Osteoblast (primary cell): ENCODE data around the gene KLF9. TPM values are rescaled to one million over a fixed set of nuclear protein-coding genes. Genes with fewer than 3 reads are reported as not detected.

ENCODE experiments used
- DNase-seq: peaks from one replicate; pipeline ENCODE4 v3.0.0; 2011; ENCODE audit warnings: low spot score, mixed read lengths; ENCODE audit not compliant: insufficient read length; ENCODE audit errors: missing footprints
- H2AFZ ChIP-seq: 2 replicates; pipeline ENCODE4 v1.6.0; 2011; ENCODE audit warnings: mild to moderate bottlenecking, low read length
- H3K27ac ChIP-seq: 2 replicates; pipeline ENCODE4 v1.5.1; 2011; ENCODE audit warnings: mild to moderate bottlenecking, low read depth, low read length, moderate library complexity
- H3K27me3 ChIP-seq: 2 replicates; pipeline ENCODE4 v1.6.0; 2012; ENCODE audit warnings: mild to moderate bottlenecking, control low read depth, inconsistent platforms, low read length, moderate library complexity; ENCODE audit not compliant: insufficient read depth
- H3K36me3 ChIP-seq: 2 replicates; pipeline ENCODE4 v1.5.1; 2011; ENCODE audit warnings: mild to moderate bottlenecking, low read length, control low read depth, moderate library complexity; ENCODE audit not compliant: insufficient read depth
- H3K4me1 ChIP-seq: 2 replicates; pipeline ENCODE4 v1.5.1; 2011; ENCODE audit warnings: mild to moderate bottlenecking, low read length, control low read depth, moderate library complexity; ENCODE audit not compliant: insufficient read depth
- H3K4me2 ChIP-seq: 2 replicates; pipeline ENCODE4 v1.6.0; 2011; ENCODE audit warnings: mild to moderate bottlenecking, low read length; ENCODE audit not compliant: insufficient read depth
- H3K4me3 ChIP-seq: fragments of 200-600 bp; sonication (generic); 3 replicates; pipeline ENCODE4 v1.5.1; 2012; ENCODE audit warnings: mild to moderate bottlenecking, low read length, inconsistent platforms; ENCODE audit not compliant: insufficient read depth
- H3K79me2 ChIP-seq: 2 replicates; pipeline ENCODE4 v1.6.0; 2012; ENCODE audit warnings: mild to moderate bottlenecking, low read length, control low read depth, inconsistent platforms; ENCODE audit not compliant: insufficient read depth
- H3K9me3 ChIP-seq: 2 replicates; pipeline ENCODE4 v1.5.1; 2011; ENCODE audit warnings: low read depth, low read length, control low read depth
- H4K20me1 ChIP-seq: 2 replicates; pipeline ENCODE4 v1.6.0; 2012; ENCODE audit warnings: mild to moderate bottlenecking, low read length, control low read depth; ENCODE audit not compliant: insufficient read depth
- total RNA-seq: library from RNA; depleted of rRNA; stranded (reverse); fragments of >200 nt; gene quantifications from 2 replicates; pipeline ENCODE4 v1.2.3, GENCODE V29; 2012
- TF ChIP-seq, protein P1 (sequence below): IDR thresholded peaks from 2 replicates; pipeline ENCODE4 v1.5.1; 2011; ENCODE audit warnings: mild to moderate bottlenecking, low read depth, low read length, moderate library complexity; ENCODE audit errors: extremely low read depth

KLF9 gene
- total RNA-seq, 1 donor = 51.8 TPM

DNA sequence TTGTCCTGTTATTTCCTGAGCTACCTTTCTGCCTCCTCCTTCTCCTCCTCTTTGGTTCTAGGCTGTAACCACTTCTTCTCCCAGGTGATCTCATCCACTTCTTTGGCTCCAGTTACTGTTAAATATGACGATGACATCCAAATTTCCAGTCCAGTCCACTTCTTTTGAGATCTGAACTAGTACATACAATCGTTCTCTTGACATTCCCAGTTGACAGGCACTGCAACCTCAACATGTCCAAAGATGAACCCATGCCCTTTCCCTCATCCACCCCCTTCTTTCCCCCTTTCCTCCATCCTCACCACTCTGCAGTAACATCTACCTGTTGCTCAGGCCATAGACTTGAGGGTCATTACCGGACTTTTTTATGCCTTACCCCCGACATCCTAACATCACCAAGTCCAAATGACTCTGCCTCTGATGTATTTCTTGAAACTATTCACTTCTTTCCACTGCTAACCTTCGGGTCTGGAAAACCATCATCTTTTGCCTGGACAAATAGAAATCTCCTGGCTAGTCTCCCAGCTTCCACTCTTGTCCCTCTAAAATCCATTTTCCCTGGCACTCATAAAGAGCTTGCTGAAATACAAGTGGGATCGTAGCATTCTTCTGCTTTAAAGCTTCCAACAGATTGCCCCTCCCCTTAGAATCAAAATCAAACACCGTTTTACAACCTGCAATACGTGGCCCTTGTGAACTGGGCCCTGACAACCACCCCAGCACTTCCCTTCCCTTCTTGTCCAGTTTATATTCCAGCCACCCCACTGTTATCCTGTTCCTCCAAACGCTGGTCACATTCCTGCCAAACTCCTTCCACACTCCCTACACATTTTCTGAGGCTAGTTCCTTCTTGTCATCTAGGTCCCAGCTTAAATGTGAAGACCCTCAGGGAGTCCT, 31.5 kb downstream of the KLF9 start:
- H3K27me3 ChIP-seq = no peaks in the 10 kb centered on the region
- TF ChIP-seq, protein P1, sequence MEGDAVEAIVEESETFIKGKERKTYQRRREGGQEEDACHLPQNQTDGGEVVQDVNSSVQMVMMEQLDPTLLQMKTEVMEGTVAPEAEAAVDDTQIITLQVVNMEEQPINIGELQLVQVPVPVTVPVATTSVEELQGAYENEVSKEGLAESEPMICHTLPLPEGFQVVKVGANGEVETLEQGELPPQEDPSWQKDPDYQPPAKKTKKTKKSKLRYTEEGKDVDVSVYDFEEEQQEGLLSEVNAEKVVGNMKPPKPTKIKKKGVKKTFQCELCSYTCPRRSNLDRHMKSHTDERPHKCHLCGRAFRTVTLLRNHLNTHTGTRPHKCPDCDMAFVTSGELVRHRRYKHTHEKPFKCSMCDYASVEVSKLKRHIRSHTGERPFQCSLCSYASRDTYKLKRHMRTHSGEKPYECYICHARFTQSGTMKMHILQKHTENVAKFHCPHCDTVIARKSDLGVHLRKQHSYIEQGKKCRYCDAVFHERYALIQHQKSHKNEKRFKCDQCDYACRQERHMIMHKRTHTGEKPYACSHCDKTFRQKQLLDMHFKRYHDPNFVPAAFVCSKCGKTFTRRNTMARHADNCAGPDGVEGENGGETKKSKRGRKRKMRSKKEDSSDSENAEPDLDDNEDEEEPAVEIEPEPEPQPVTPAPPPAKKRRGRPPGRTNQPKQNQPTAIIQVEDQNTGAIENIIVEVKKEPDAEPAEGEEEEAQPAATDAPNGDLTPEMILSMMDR = no peak
- no peak overlapping the region for H3K27ac ChIP-seq
- DNase-seq = peak; percentile 50
- peaks cover 36% of the 10 kb centered on the region for H4K20me1 ChIP-seq
- no peaks in the 10 kb centered on the region for H3K4me1 ChIP-seq
- H3K4me2 ChIP-seq = no peak overlapping the region
- H3K36me3 ChIP-seq = peaks cover 14% of the 10 kb centered on the region
- no peak overlapping the region for H2AFZ ChIP-seq
- H3K4me3 ChIP-seq = no peak overlapping the region
- peaks cover 21% of the 10 kb centered on the region for H3K79me2 ChIP-seq
- H3K9me3 ChIP-seq = no peaks in the 10 kb centered on the region

DNA sequence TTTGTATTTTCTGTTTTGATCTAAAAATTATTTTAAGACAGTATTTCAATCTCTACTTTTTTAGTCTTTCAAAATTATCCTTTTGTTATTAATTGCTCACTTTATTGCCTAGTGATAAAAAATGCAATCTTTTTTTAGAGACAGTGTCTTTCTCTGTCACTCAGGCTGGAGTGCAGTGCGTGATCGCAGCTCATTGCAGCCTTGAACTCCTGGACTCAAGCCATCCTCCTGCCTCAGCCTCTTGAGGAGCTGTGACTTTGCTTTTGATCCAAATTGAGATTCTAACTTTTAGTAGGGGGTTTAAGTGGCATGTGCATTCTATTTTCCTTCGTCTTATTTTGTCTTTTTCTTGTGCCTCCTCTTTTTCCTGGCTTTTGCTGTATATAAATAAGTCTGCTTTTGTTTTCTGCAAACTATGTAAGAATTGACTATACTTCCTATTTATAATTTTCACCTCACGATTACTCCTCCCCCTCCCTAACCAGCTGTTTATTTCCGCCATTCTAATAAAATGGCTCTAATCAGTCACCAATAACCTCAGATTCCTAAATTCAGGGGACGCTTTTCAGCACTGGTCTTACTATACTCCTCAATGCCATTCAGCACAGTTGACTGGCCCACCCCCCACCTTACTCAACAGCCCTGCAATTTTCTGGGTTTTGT, 32.3 kb downstream of the KLF9 start:
- peaks cover 10% of the 10 kb centered on the region for H3K36me3 ChIP-seq
- no peak for DNase-seq
- TF ChIP-seq, protein P1 = no peak
- no peak overlapping the region for H3K4me2 ChIP-seq
- no peaks in the 10 kb centered on the region for H3K27me3 ChIP-seq
- H3K9me3 ChIP-seq = no peaks in the 10 kb centered on the region
- no peak overlapping the region for H3K27ac ChIP-seq
- peaks cover 15% of the 10 kb centered on the region for H3K79me2 ChIP-seq
- no peaks in the 10 kb centered on the region for H3K4me1 ChIP-seq
- H4K20me1 ChIP-seq = peaks cover 29% of the 10 kb centered on the region
- H3K4me3 ChIP-seq = no peak overlapping the region
- H2AFZ ChIP-seq = no peak overlapping the region

DNA sequence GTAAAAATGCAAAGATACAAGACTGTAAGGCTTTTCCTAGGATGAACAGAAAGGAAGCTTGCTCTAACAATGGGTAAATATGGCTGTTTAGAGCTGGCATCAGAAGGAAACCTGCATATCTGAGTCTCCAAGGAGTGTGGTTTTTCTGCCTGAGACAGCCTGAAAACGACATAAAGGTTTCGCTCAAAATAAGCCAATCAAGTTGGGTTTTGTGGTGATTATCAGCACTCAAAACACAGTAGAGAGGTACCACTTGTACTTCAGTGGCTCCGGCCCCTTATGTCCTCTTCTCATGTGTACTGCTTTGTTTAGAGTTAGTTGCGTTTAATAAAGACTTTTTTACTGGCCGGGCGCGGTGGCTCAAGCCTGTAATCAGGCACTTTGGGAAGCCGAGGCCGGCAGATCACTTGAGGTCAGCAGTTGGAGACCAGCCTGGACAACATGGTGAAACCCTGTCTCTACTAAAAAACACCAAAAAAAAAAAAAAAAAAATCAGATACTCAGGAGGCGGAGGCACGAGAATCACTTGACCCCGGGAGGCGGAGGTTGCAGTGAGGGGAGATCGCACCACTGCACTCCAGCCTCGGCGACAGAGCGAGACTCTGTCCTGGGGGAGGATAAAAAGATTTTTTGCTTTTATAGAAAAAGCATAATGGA, 39.4 kb downstream of the KLF9 start:
- TF ChIP-seq, protein P1 = no peak
- peak overlapping the region; percentile 78 for H3K4me2 ChIP-seq
- H3K4me3 ChIP-seq = peak overlapping the region; percentile 35
- peak overlapping the region; percentile 64 for H2AFZ ChIP-seq
- H3K4me1 ChIP-seq = peaks cover 4% of the 10 kb centered on the region
- H4K20me1 ChIP-seq = no peaks in the 10 kb centered on the region
- peak; percentile 51 for DNase-seq
- peak overlapping the region; percentile 19 for H3K27ac ChIP-seq
- no peaks in the 10 kb centered on the region for H3K27me3 ChIP-seq
- H3K79me2 ChIP-seq = no peaks in the 10 kb centered on the region
- no peaks in the 10 kb centered on the region for H3K9me3 ChIP-seq
- H3K36me3 ChIP-seq = no peaks in the 10 kb centered on the region
